HG03342 (cell line): ENCODE results near the gene RNASE7.
"Not testable (repeated sequence)": the region's sequence is repeated elsewhere in the genome, so short reads cannot be mapped to it uniquely, and the experiment has no call there.

Experiments used
- ATAC-seq: cut with Tn5 transposase; IDR thresholded peaks from one replicate; pipeline ENCODE4 v1.9.1; 2021; ENCODE audit warnings: mild to moderate bottlenecking, moderate library complexity; ENCODE audit not compliant: unreplicated experiment

Gene RNASE7

DNA sequence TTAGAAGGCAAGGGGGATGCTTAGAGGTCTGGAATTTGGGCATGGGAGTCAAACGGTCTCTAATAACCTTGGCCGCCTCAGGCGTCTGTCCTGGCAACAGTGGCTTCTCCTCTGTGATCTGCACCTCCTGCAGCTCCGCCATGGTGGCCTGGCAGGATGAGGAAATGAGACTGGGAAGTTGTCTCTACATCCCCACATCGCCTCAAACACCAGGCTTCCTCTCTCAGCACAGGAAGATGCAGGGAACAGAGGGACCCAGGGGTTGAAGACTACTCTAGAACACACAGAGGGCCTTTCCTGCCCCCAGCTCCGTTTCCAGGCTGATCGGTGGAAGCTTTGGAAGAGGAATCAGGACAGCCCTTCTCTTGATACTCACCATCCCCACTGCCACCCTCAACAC is 19.0 kb upstream of the RNASE7 start:
- no peak for ATAC-seq

- ATAC-seq, result no peak
Measured at GRCh38 chr14:21023817-21024584, 18.2 kb upstream of the RNASE7 start.

DNA sequence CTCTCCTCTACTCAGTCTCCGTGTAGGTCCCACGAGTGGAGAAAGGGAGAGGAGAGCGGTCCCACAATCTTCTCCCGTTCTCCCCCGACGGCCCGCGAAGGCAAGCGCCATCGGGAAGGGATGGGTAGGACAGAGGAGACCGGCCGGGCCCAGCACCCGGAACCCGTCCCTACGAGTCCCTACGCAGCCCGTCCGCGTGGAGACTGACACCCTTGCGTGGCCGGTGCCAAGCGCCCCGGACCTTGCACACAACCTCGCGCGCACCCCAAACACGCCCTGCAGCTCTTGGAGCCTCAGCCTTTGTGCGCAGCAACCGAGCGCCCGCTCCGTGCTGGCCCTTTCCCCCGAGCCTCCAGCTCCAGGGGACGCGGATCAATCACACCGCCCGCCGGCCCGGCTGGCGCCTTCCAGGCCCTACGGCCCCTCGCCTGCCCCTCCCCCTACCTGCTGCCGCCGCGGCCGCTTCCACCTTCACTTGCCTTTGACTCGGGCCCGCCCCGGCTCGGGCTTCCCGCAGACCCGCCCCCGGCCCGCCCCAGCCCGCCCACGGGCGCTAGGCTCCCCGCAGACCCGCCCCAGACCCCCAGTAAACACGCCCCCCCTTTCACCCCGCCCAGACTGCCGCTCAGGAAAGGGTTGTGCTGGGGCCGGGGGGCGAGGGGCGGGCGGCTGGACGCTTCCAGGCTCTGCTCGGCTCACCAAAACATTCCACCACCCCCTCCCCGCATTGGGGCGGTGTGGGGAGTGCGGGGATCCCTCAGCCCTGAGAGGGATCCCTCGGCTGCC is 17.4 kb upstream of the RNASE7 start, which contains the start of gene NDRG2:
TSS of gene NDRG2 (minus strand) at position 477 of the 786 bp plus-strand sequence. CDS start 1,746 bp downstream, outside the sequence.
- ATAC-seq, result no peak

DNA sequence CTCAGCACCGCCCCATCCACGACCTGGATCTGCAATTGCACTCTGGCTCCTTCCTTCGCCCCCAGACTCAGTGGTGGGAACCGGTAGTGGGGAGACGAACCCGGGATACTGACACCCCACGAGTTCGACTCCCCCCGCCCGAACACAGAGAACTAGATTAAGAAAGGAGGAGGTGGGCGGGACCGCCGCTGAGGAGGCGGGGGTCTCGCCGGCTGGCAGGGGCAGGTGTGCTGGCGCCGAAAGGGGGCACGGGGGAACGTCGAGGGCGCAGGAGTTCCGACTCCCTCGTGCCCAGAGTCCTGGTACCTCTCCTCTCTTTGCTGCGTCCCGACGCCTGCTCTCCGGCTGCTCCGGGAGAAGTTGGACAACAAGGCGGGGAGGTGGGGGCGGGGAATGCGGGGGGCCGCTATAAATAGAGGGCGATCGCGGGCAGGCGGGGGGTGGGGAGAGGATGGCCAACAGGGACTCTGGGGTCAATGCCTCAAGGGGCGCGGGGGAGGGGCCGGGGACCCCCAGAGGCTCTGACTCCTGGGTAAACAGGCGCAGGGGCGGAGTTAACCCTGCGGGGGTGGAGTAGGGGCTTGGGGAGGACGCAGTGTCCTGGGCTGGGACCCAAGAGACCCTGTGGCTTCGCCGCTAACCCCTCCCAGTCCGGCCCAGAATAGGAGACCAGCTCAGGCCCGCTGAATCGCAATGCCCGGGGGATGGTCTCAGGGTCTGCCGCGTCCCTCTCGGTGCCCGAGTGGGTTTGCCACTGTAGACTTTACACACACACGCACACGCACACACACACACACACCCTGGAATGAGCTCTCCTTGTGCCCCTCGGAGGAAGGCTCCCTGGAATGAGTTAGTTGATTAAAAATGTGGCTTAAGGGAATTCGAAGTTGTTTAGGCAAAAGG is 16.5 kb upstream of the RNASE7 start:
- ATAC-seq, result no peak

- no peak for ATAC-seq
Measured at GRCh38 chr14:21026274-21026987, 15.7 kb upstream of the RNASE7 start.

- no peak for ATAC-seq
Measured at GRCh38 chr14:21026988-21027315, 15.2 kb upstream of the RNASE7 start.

DNA sequence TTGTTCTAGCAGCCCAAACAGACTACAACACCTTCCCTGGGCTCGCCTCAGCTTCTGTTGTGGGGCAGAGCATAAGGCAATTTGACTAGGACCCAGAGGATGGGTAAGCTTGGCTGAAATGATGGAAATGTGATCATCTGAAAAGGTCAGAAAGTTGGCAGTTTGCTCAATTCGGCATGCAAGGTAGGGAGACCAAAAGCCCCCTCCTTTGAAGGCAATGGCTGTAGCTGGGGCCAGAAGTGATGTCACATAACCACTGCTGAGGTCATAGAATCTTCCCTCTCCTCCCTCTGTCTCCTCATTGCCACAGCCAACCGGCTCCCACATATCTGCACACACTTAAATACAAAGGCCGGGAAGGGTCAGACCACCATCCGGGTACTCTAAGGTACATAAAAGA is 12.2 kb upstream of the RNASE7 start, which contains the start of gene TPPP2:
TSS of gene TPPP2 (plus strand) at position 301 of the 400 bp plus-strand sequence. CDS start 365 bp downstream, outside the sequence.
- no peak for ATAC-seq

GRCh38 chr14:21030531-21030930 is 11.6 kb upstream of the RNASE7 start:
- no peak for ATAC-seq

GRCh38 chr14:21032326-21033132 is 9.6 kb upstream of the RNASE7 start:
- no peak for ATAC-seq

DNA sequence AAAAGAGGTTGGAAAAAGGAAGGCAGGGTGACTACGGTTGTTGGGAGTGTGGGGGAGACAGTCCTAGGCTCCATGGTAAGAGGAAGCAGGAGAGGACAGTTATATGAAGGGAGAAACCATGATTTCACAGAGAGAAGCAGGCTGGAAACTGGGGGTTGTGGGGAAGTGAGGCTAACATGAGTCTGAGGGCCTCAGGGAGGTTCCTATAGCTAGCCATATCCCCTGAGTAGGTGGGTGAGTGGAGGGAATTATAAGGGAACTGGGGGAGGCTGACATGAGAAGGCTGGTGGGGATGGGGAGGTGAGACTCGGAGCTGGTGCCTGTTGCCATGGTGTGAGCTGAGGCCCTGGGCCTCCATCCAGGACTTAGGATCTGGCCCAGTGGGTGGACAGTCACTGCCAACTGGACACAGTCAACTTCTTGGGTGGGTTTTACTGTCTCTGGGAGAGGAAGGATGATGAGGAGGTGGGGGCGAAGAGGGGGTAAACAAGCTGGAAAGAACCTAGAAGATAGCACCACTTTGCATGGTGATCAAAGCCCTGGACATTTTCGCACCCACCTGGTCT is 8.9 kb upstream of the RNASE7 start:
- no peak for ATAC-seq

DNA sequence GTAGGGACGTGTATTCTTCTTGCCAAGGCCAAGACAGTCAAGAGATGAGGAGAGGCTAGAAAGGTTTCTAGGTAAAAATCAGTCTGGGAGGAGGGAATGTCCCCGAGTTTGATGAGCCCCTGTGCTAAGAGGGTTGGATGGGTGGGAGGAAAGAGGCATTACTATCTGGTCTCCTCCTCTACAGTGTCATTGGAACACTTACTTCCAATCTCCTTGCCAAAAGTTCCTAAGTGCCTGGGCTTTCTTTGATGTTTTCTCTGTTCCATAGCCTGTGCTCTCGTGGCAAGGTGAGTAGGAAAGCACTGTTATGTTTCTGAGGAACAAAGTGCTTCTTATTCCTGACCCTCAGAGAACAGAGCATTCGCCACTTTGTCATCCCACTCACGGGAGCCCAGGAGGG is 7.5 kb upstream of the RNASE7 start, which contains the start of gene RNASE13:
TSS of gene RNASE13 (minus strand) at position 101 of the 400 bp plus-strand sequence. CDS start 519 bp downstream, outside the sequence.
- ATAC-seq, result no peak

GRCh38 chr14:21036751-21037150 is 5.4 kb upstream of the RNASE7 start:
- no peak for ATAC-seq

GRCh38 chr14:21037156-21037555 is 5.0 kb upstream of the RNASE7 start:
- no peak for ATAC-seq

- no peak for ATAC-seq
Measured at GRCh38 chr14:21038441-21039422, 3.4 kb upstream of the RNASE7 start.

DNA sequence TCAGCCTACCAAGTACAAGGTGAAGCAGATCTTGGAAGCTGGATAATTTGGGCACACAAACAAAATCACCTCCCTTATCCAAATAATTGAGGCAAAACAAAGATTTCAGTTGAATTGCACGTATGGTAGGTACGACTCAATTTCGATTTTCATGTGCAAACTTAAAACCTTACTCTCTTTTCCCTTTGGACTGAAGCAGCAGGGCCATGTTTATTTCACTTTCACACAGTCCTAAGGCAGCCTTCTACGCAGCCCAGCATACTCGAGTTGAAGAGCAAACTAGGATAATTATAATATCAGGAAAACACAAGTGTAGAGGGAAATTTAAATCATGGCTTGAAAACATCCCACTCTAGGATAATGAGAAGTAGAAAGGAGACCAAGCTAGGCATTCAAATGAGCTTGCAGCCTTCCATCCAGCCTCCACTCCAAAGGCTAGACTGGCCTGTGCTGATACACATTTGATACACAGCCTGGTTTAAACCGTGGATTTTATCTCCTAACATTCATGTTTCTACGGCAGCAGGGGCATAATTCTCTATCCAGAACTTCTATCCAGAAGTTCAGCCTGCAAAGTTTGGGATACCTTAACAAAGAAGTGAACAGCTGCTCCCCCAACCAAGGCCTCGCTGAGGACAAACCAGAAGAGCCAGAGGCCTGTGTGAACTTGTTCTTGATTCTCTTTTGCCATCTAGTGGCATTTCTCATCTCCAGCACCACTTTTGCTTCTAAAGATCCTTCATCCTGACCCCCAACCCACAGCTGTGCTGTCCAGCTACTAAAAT is 2.4 kb upstream of the RNASE7 start:
- no peak for ATAC-seq

DNA sequence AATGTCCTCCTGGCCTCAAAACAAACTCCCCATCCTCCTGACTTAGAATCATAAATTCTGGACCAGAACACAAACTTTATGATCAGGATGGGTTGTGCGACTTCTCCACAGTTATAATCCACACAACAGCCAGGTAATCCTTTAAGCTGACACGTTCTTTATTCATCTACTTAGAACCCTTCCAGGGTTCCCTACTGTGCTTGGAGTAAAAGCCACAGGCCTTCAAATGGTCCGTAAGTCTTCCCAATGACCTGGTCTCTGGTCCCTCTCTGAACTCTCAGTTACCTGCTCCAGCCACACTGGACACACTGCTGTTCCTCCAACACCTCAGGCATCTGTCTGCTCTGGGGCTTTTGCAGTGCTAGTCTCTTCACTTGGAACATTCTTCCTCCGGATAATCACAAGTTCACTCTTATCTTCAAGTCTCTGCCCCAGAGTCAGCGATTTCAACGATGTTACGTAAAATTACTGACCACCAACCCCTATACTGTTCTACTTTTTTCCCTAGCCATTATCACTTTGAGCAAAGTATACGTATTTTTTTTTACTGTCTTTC is 1.7 kb upstream of the RNASE7 start:
- ATAC-seq, result no peak

- not testable (repeated sequence) for ATAC-seq
Measured at GRCh38 chr14:21040941-21041340, 1.2 kb upstream of the RNASE7 start.
